SK-N-MC (cell line): ENCODE measurements around the gene LHFPL3.

Source experiments
- EZH2 ChIP-seq: fragments of 200-600 bp; sonication (generic); IDR thresholded peaks from one replicate; pipeline ENCODE4 v1.6.1; 2017; ENCODE audit warnings: antibody characterized with exemption
- POLR2AphosphoS5 ChIP-seq: IDR thresholded peaks from 2 replicates; pipeline ENCODE4 v1.6.1; 2012; ENCODE audit warnings: mild to moderate bottlenecking, low read depth, low read length, borderline replicate concordance

DNA sequence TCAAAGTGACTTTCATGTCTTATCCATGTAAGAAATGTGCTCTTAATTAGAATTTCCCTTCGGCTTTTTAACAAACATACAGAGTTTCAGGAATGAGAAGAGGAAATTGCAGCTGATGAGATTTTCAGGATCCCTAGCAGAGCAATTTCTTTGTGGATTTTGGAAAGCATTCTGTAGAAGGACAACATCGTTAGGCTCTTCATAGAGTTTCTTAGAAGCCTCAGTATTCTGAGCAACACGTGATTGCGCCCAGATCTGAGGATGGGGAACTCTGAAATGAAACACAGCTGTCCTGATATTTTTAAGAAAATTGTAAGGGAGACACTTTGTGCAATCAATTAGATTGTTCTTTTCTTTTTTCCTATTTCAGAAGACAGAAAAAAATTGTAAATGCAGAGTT, 85.8 kb downstream of the LHFPL3 start:
- TF ChIP-seq POLR2AphosphoS5 (no peak), EZH2 (no peak)
